Posterior cingulate gyrus (tissue), 11 donors: ENCODE measurements around the gene CRTC1.
"Not testable (repeated sequence)": the region's sequence is repeated elsewhere in the genome, so short reads cannot be mapped to it uniquely, and the experiment has no call there.

Experiments
- DNase-seq, 10 donors: peaks; one replicate each; pipeline versions ENCODE4 v3.0.0 to v3.0.0-alpha.2; 2020 to 2021; ENCODE audit warnings: mixed read lengths in 3 of 10
- intact Hi-C: fragments of 100-400 bp; cut with DNase I; formaldehyde crosslinking; loops from one replicate; pipeline ENCODE4 v1.15.1; 2023

CRTC1 gene

GRCh38 chr19:18793144-18794028 lies 109.9 kb downstream of the CRTC1 start:
- no peak for DNase-seq
- intact Hi-C loops: no loop called here

- DNase-seq: no peak
Measured at GRCh38 chr19:18794029-18794313, 110.5 kb downstream of the CRTC1 start.

GRCh38 chr19:18794692-18795091 lies 111.2 kb downstream of the CRTC1 start:
- no peak for DNase-seq
- intact Hi-C loops: no loop called here

More at GRCh38 chr19:18794029-18794313, 110.5 kb downstream of the CRTC1 start:
- intact Hi-C loops: no loop called here

- intact Hi-C loops: no loop called here
- no peak for DNase-seq
Measured at GRCh38 chr19:18795540-18795939, 112.1 kb downstream of the CRTC1 start.

GRCh38 chr19:18796239-18796638 lies 112.8 kb downstream of the CRTC1 start:
- intact Hi-C loops: no loop called here
- no peak for DNase-seq

GRCh38 chr19:18798384-18799352 lies 115.2 kb downstream of the CRTC1 start:
- intact Hi-C loops: no loop called here
- no peak for DNase-seq

- DNase-seq: no peak
- intact Hi-C loops: no loop called here
Measured at GRCh38 chr19:18799389-18799970, 116.0 kb downstream of the CRTC1 start.

GRCh38 chr19:18800079-18800478 lies 116.6 kb downstream of the CRTC1 start:
- intact Hi-C loops: no loop called here

GRCh38 chr19:18800636-18801035 lies 117.2 kb downstream of the CRTC1 start:
- peak in 1 of 10 donors; percentile 79 for DNase-seq
- intact Hi-C loops: no loop called here

More at GRCh38 chr19:18800079-18800478, 116.6 kb downstream of the CRTC1 start:
- DNase-seq: no peak

GRCh38 chr19:18802354-18802753 lies 118.9 kb downstream of the CRTC1 start:
- intact Hi-C loops: no loop called here

GRCh38 chr19:18803550-18804138 lies 120.2 kb downstream of the CRTC1 start:
- no peak for DNase-seq
- intact Hi-C loops: no loop called here

More at GRCh38 chr19:18802354-18802753, 118.9 kb downstream of the CRTC1 start:
- no peak for DNase-seq

- DNase-seq: peak in 1 of 10 donors; percentile 52
- intact Hi-C loops: no loop called here
Measured at GRCh38 chr19:18804139-18804601, 120.7 kb downstream of the CRTC1 start.

GRCh38 chr19:18804643-18805042 lies 121.2 kb downstream of the CRTC1 start:
- intact Hi-C loops: no loop called here
- DNase-seq: peak in 1 of 10 donors; percentile 56

GRCh38 chr19:18807861-18808331 lies 124.4 kb downstream of the CRTC1 start:
- peak in 1 of 10 donors; percentile 67 for DNase-seq
- intact Hi-C loops: no loop called here

- DNase-seq: peak in 1 of 10 donors; percentile 65
Measured at GRCh38 chr19:18809149-18809868, 125.8 kb downstream of the CRTC1 start.

GRCh38 chr19:18811638-18812037 lies 128.2 kb downstream of the CRTC1 start:
- intact Hi-C loops, DNase-seq: not testable (repeated sequence)

More at GRCh38 chr19:18809149-18809868, 125.8 kb downstream of the CRTC1 start:
- intact Hi-C loops: no loop called here

- no peak for DNase-seq
- intact Hi-C loops: no loop called here
Measured at GRCh38 chr19:18814063-18814462, 130.6 kb downstream of the CRTC1 start.

GRCh38 chr19:18815673-18816072 lies 132.2 kb downstream of the CRTC1 start:
- intact Hi-C loops: no loop called here
- DNase-seq: no peak

- DNase-seq, intact Hi-C loops: not testable (repeated sequence)
Measured at GRCh38 chr19:18816645-18817044, 133.2 kb downstream of the CRTC1 start.
